ENCODE data around the gene WWC2.

DNA sequence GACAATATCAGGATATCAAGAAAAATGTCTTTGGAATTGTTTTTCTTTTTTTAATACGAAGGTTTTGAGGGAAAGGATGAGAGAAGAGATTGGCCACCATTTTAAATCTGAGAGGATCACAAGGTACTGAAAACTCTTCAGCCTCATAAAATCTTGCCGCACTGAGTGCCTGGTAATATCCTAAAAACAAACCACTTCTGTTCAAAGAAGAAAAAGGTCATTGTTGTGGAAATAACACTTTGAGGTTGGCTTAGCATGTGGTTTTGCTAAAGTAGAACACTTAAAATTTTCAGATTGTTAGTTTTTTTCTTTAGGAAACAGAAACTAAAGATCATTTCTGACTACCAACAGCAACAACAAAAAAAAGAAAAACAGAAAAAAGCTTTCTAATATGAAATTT lies 222.0 kb downstream of the WWC2 start:
- TF ChIP-seq, protein P1, sequence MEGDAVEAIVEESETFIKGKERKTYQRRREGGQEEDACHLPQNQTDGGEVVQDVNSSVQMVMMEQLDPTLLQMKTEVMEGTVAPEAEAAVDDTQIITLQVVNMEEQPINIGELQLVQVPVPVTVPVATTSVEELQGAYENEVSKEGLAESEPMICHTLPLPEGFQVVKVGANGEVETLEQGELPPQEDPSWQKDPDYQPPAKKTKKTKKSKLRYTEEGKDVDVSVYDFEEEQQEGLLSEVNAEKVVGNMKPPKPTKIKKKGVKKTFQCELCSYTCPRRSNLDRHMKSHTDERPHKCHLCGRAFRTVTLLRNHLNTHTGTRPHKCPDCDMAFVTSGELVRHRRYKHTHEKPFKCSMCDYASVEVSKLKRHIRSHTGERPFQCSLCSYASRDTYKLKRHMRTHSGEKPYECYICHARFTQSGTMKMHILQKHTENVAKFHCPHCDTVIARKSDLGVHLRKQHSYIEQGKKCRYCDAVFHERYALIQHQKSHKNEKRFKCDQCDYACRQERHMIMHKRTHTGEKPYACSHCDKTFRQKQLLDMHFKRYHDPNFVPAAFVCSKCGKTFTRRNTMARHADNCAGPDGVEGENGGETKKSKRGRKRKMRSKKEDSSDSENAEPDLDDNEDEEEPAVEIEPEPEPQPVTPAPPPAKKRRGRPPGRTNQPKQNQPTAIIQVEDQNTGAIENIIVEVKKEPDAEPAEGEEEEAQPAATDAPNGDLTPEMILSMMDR (IDR thresholded peaks at IDR 0.05 in 4 of 5, conservative IDR thresholded peaks at IDR 0.05 in 1 of 5), result no peak
- TF ChIP-seq POLR2A (IDR thresholded peaks at IDR 0.05), result no peak

Data from gastrocnemius medialis (tissue), 4 donors.